Measurements from ENCODE around the gene BORCS6.
A peak's percentile ranks its signal among the peaks of the same experiment; 100 is the strongest.

The BORCS6 gene

DNA sequence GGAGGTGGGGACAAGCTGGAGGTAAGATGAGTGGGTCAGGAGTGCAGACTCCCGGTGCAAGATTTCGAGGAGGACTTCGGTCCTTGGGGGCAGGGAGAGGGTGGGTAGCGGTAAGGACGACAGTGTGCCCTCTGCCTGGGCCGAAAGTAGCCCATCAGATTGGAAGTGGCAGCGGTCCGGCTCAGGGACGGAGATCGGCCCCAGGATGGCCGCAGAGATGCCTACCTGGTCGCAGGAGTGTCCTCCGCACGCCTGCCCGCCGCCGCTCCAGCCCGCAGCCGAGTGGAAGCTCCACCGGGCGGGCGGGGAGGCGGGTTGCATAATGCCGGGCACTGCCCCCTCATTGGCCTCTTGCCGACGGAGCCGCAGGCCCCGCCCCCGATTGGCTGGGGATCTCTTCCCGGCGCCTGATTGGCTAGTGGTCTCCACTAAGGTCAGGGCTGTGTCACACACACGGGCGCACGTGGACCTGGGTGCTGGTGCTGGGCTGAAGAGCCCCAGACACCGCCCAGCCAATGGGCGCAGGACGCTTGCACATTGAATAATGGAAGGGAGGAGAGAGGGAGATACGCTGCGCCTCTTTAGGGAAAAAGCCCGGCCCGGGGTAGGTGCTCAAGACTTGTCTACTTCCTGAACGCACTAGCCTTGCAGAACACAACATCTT, 37.7 kb downstream of the BORCS6 start, which contains the start of gene PER1:
Gene PER1, minus strand, starts transcription at position 293 of the 664 bp plus-strand sequence. CDS start 1,698 bp downstream, outside the sequence.
- WGBS (ENCODE audit: insufficient coverage), result 9% methylated on average over 42 of the region's 42 CpGs
- H3K27me3 ChIP-seq (replicated peaks in 2 of 5; ENCODE audit: control insufficient read depth in 4 of 5, insufficient read depth in 5 of 5, low read length in 4 of 5), result no peaks in the 10 kb centered on the region
- peak within 1 kb of the TSS; percentile 85 to 92 for H3K27ac ChIP-seq (ENCODE audit: insufficient read depth in 1 of 2, low read depth in 1 of 2, low read length in 2 of 2, poor library complexity in 1 of 2, severe bottlenecking in 2 of 2)
- H3K4me3 ChIP-seq (ENCODE audit: control insufficient read depth in 1 of 7, extremely low read depth in 1 of 7, insufficient read depth in 4 of 7, low read depth in 2 of 7, low read length in 6 of 7), result peak within 1 kb of the TSS; percentile 61 to 94 (median 80)
- POLR2A ChIA-PET, result interaction anchor here (1.0 to 1.3 kb wide), 4 partner anchors 9 to 21 kb away, joined by 4 to 14 read pairs (median 8); no protein-coding TSS in a partner anchor
- H3K4me1 ChIP-seq (ENCODE audit: control extremely low read depth in 1 of 4, control insufficient read depth in 4 of 4, insufficient read depth in 4 of 4, low read length in 3 of 4), result peaks cover 15 to 68% (median 66%) of the 10 kb centered on the region in 4 experiments
- CTCF ChIA-PET, result interaction anchor here (1.9 to 22.4 kb wide), 3 partner anchors 3 to 33 kb away, joined by 10 to 292 read pairs (median 292); partner anchors contain the start of genes ALOXE3, PER1 and VAMP2
- no peaks in the 10 kb centered on the region for H3K9me3 ChIP-seq (ENCODE audit: control extremely low read depth in 1 of 5, control insufficient read depth in 4 of 5, insufficient read depth in 2 of 5, low read depth in 1 of 5, low read length in 4 of 5)
- DNase-seq, result peak; percentile 86 to 91 (median 90)
- H3K36me3 ChIP-seq (ENCODE audit: control insufficient read depth in 4 of 4, insufficient read depth in 4 of 4, low read length in 3 of 4), result peaks cover 9 to 31% (median 26%) of the 10 kb centered on the region in 4 experiments

- peaks cover 12 to 63% (median 60%) of the 10 kb centered on the region in 4 experiments for H3K4me1 ChIP-seq (ENCODE audit: control extremely low read depth in 1 of 4, control insufficient read depth in 4 of 4, insufficient read depth in 4 of 4, low read length in 3 of 4)
- ChIA-PET POLR2A (interaction anchor here (0.8 to 1.3 kb wide), 7 partner anchors 8 to 71 kb away, joined by 3 to 14 read pairs (median 5); no protein-coding TSS in a partner anchor), CTCF (interaction anchor here (1.9 to 22.4 kb wide), 3 partner anchors 4 to 32 kb away, joined by 10 to 292 read pairs (median 292); partner anchors contain the start of genes ALOXE3, PER1 and VAMP2)
- peak in 2 of 3 donors; percentile 69 to 74 for DNase-seq
- no peaks in the 10 kb centered on the region for H3K27me3 ChIP-seq (replicated peaks in 2 of 5; ENCODE audit: control insufficient read depth in 4 of 5, insufficient read depth in 5 of 5, low read length in 4 of 5)
- H3K4me3 ChIP-seq (ENCODE audit: control insufficient read depth in 1 of 7, extremely low read depth in 1 of 7, insufficient read depth in 4 of 7, low read depth in 2 of 7, low read length in 6 of 7), result peak overlapping the region; percentile 61 to 94 (median 80)
- no peaks in the 10 kb centered on the region for H3K9me3 ChIP-seq (ENCODE audit: control extremely low read depth in 1 of 5, control insufficient read depth in 4 of 5, insufficient read depth in 2 of 5, low read depth in 1 of 5, low read length in 4 of 5)
- H3K27ac ChIP-seq (ENCODE audit: insufficient read depth in 1 of 2, low read depth in 1 of 2, low read length in 2 of 2, poor library complexity in 1 of 2, severe bottlenecking in 2 of 2), result peak overlapping the region; percentile 85 to 92
- WGBS (ENCODE audit: insufficient coverage), result 0% methylated on average over 13 of the region's 22 CpGs
- H3K36me3 ChIP-seq (ENCODE audit: control insufficient read depth in 4 of 4, insufficient read depth in 4 of 4, low read length in 3 of 4), result peaks cover 9 to 37% (median 31%) of the 10 kb centered on the region in 4 experiments
These were observed 38.3 kb downstream of the BORCS6 start for GRCh38 chr17:8151641-8152111.

DNA sequence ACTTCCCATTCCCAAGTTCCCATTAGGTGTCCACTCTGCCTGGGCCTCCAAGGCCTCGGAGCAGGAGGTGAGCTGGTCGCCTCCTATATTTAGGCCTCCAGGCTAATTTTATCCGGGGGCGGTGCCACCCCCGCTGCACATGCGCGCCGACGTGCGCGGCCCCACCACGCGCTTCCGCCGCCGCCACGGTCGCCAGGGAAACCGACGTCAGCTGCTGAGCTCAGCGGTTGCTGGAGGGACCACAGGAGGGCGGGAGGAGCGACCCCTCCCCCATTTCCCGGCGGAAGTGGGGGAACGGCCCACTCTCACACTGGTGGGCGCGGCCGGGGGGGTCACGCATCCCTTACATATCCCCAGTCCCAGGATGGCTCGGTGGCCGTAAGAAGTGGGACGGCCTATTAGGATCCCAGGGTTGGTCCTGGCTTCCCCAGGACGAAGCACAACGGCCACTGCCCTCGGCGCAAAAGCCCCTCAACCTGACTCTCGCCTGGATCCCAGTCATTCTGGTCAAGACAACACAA, 38.8 kb downstream of the BORCS6 start:
- peak; percentile 88 to 92 (median 90) for DNase-seq
- peak overlapping the region; percentile 61 to 94 (median 80) for H3K4me3 ChIP-seq (ENCODE audit: control insufficient read depth in 1 of 7, extremely low read depth in 1 of 7, insufficient read depth in 4 of 7, low read depth in 2 of 7, low read length in 6 of 7)
- H3K36me3 ChIP-seq (ENCODE audit: control insufficient read depth in 4 of 4, insufficient read depth in 4 of 4, low read length in 3 of 4), result peaks cover 11 to 42% (median 36%) of the 10 kb centered on the region in 4 experiments
- H3K27me3 ChIP-seq (replicated peaks in 2 of 5; ENCODE audit: control insufficient read depth in 4 of 5, insufficient read depth in 5 of 5, low read length in 4 of 5), result no peaks in the 10 kb centered on the region
- H3K4me1 ChIP-seq (ENCODE audit: control extremely low read depth in 1 of 4, control insufficient read depth in 4 of 4, insufficient read depth in 4 of 4, low read length in 3 of 4), result peaks cover 12 to 62% (median 60%) of the 10 kb centered on the region in 4 experiments
- POLR2A ChIA-PET, result interaction anchor here (0.6 to 1.3 kb wide), 7 partner anchors 8 to 72 kb away, joined by 3 to 7 read pairs (median 4); no protein-coding TSS in a partner anchor
- CTCF ChIA-PET, result interaction anchor here (1.9 to 22.4 kb wide), 3 partner anchors 4 to 32 kb away, joined by 10 to 292 read pairs (median 292); partner anchors contain the start of genes ALOXE3, PER1 and VAMP2
- H3K27ac ChIP-seq (ENCODE audit: insufficient read depth in 1 of 2, low read depth in 1 of 2, low read length in 2 of 2, poor library complexity in 1 of 2, severe bottlenecking in 2 of 2), result peak overlapping the region; percentile 85 to 92
- no peaks in the 10 kb centered on the region for H3K9me3 ChIP-seq (ENCODE audit: control extremely low read depth in 1 of 5, control insufficient read depth in 4 of 5, insufficient read depth in 2 of 5, low read depth in 1 of 5, low read length in 4 of 5)
- 0% methylated on average over 36 of the region's 38 CpGs for WGBS (ENCODE audit: insufficient coverage)

DNA sequence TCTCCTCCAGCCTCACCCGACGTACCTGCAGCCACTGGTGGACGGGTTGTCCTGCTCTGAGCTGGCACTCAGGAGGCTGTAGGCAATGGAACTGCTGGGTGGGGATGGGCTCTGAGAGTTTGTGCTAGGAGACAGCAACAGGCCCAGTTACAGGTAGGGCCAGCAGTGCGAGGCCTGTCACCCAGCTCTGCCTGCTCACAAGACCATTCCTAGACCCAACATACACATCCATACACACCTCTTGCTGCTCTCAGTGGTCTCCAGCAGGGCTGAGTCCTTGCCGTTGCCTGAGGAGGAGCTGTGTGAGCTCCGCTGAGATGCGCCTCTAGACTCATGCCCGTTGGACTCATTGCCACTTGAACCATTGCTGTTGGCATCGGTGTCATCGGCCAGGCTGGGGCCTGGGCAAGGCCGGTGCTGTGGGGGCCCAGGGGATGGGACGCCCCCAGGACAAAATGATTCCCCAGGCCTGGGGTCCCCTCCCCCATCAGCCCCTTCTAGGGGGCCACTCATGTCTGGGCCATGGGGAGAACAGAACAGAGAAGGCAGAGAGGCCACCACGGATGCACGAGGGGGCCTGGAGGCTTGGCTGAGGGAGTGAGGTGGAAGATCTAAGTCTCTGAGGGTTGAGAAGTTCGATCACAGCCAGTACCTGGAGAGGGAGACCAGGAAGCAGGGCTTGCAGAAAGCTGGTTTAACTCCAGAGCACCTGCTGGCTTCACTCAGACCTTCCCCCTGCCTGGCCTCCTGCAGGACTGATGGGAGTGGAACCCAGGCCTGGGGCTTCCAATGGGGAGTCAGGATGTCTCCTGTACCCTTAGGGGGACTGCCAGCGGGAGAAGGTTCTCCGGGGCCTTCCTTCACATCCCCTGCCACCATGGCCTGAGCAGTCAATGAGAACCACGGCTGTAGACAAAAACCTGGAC, 39.5 kb downstream of the BORCS6 start:
- WGBS (ENCODE audit: insufficient coverage), result 79% methylated on average over 12 of the region's 18 CpGs
- Histone ChIP-seq H3K36me3 (ENCODE audit: control insufficient read depth in 4 of 4, insufficient read depth in 4 of 4, low read length in 3 of 4) (peaks cover 13 to 49% (median 42%) of the 10 kb centered on the region in 4 experiments), H3K27me3 (replicated peaks in 2 of 5; ENCODE audit: control insufficient read depth in 4 of 5, insufficient read depth in 5 of 5, low read length in 4 of 5) (no peaks in the 10 kb centered on the region), H3K9me3 (ENCODE audit: control extremely low read depth in 1 of 5, control insufficient read depth in 4 of 5, insufficient read depth in 2 of 5, low read depth in 1 of 5, low read length in 4 of 5) (no peaks in the 10 kb centered on the region), H3K4me3 (ENCODE audit: control insufficient read depth in 1 of 7, extremely low read depth in 1 of 7, insufficient read depth in 4 of 7, low read depth in 2 of 7, low read length in 6 of 7) (peak overlapping the region in 6 of 7 experiments; percentile 28 to 94 (median 82)), H3K4me1 (ENCODE audit: control extremely low read depth in 1 of 4, control insufficient read depth in 4 of 4, insufficient read depth in 4 of 4, low read length in 3 of 4) (peaks cover 9 to 55% (median 53%) of the 10 kb centered on the region in 4 experiments), H3K27ac (ENCODE audit: insufficient read depth in 1 of 2, low read depth in 1 of 2, low read length in 2 of 2, poor library complexity in 1 of 2, severe bottlenecking in 2 of 2) (peak overlapping the region; percentile 49 to 92)
- DNase-seq, result no peak
- ChIA-PET CTCF (interaction anchor here (1.9 to 22.4 kb wide), 3 partner anchors 5 to 31 kb away, joined by 10 to 292 read pairs (median 292); partner anchors contain the start of genes ALOXE3, PER1 and VAMP2), POLR2A (interaction anchor here (0.6 to 1.0 kb wide), 7 partner anchors 9 to 73 kb away, joined by 3 to 7 read pairs (median 3); no protein-coding TSS in a partner anchor)

DNA sequence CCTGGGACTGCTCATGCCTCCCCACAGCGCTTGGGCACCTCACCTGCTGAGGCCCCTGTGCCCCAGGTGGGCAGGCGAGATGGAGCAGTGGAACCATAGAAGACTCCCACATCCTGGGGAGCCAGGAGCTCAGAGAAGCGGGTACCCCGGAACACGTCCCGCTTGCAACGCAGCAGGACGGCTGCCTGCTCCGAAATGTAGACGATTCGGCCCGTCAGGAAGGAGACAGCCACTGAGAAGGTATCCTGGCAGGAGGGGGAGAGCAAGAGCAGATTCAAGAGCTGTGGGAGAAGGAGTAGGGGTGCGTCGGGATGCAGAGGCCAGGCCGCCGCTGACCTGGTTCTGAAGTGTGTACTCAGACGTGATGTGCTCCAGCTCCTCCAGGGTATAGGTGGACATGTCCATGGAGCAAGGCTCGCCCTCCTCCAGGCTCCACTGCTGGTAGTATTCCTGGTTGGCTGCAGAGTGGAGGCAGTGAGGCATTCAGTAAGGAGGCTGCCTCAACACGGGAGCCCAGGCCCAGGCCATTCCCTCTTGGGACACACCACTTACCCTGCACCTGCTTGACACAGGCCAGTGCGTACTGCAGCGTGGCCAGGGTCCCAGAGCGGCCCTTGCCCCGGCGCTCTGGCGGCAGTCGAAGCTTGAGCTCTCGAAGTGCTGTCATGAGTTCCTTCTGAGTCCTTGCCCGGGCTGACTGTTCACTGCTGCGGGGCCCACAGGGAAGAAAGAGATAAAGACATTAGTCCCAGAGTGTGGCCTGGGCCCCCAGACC, 40.4 kb downstream of the BORCS6 start:
- POLR2A ChIA-PET, result interaction anchor here (0.9 kb wide), 1 partner anchor 11 kb away, joined by 3 read pairs; no protein-coding TSS in a partner anchor

More for the DNA sequence above, 40.4 kb downstream of the BORCS6 start:
- CTCF ChIA-PET, result interaction anchor here (19.3 to 22.4 kb wide), 2 partner anchors 6 to 8 kb away, joined by 292 read pairs; partner anchors contain the start of genes PER1 and VAMP2
- WGBS (ENCODE audit: insufficient coverage), result over 99% methylated on average over 29 of the region's 29 CpGs
- H3K4me1 ChIP-seq (ENCODE audit: control extremely low read depth in 1 of 4, control insufficient read depth in 4 of 4, insufficient read depth in 4 of 4, low read length in 3 of 4), result peaks cover 5 to 47% (median 45%) of the 10 kb centered on the region in 4 experiments
- no peaks in the 10 kb centered on the region for H3K9me3 ChIP-seq (ENCODE audit: control extremely low read depth in 1 of 5, control insufficient read depth in 4 of 5, insufficient read depth in 2 of 5, low read depth in 1 of 5, low read length in 4 of 5)
- H3K4me3 ChIP-seq (ENCODE audit: control insufficient read depth in 1 of 7, extremely low read depth in 1 of 7, insufficient read depth in 4 of 7, low read depth in 2 of 7, low read length in 6 of 7), result no peak overlapping the region
- H3K36me3 ChIP-seq (ENCODE audit: control insufficient read depth in 4 of 4, insufficient read depth in 4 of 4, low read length in 3 of 4), result peaks cover 13 to 57% (median 46%) of the 10 kb centered on the region in 4 experiments
- no peaks in the 10 kb centered on the region for H3K27me3 ChIP-seq (replicated peaks in 2 of 5; ENCODE audit: control insufficient read depth in 4 of 5, insufficient read depth in 5 of 5, low read length in 4 of 5)
- H3K27ac ChIP-seq (ENCODE audit: insufficient read depth in 1 of 2, low read depth in 1 of 2, low read length in 2 of 2, poor library complexity in 1 of 2, severe bottlenecking in 2 of 2), result no peak overlapping the region
- no peak for DNase-seq
